Activated CD8-positive, alpha-beta T cell treated with anti-CD3 and anti-CD28 coated beads, Interleukin-2, amount 10 ng/mL, durations not matched to agents 7 days and 5 days (primary cell): Measurements from ENCODE around the gene KCNQ1OT1. TPM values are rescaled to one million over a fixed set of nuclear protein-coding genes. Genes with fewer than 3 reads are reported as not detected.

Experiments
- ATAC-seq: fragments of 150-1000 bp; cut with Tn5 transposase; one replicate; pipeline ENCODE4 v1.10.0; 2021; ENCODE audit warnings: moderate library complexity
- CTCF ChIA-PET: fragments of 350-600 bp; sonication (Branson Sonifier 250); formaldehyde crosslinking; loops from one replicate; lab custom pipeline; 2021; ENCODE audit warnings: antibody characterized with exemption; lab: Charles Lee
- POLR2A ChIA-PET: fragments of 350-600 bp; sonication (Branson Sonifier 250); formaldehyde crosslinking; loops from one replicate; lab custom pipeline; 2021; ENCODE audit warnings: antibody characterized with exemption; lab: Charles Lee
- DNase-seq: peaks from one replicate; pipeline ENCODE4 v3.0.0-alpha.2; 2020
- H3K27ac Mint-ChIP-seq: one replicate; pipeline ENCODE4 v1.8.0; 2021; ENCODE audit warnings: mild to moderate bottlenecking, mixed read lengths
- H3K27me3 Mint-ChIP-seq: one replicate; pipeline ENCODE4 v1.8.0; 2021; ENCODE audit warnings: low read depth, mixed read lengths
- H3K36me3 Mint-ChIP-seq: one replicate; pipeline ENCODE4 v1.8.0; 2021; ENCODE audit warnings: low read depth, mixed read lengths
- H3K4me1 Mint-ChIP-seq: one replicate; pipeline ENCODE4 v1.8.0; 2021; ENCODE audit warnings: low read depth, mixed read lengths
- H3K4me3 Mint-ChIP-seq: one replicate; pipeline ENCODE4 v1.8.0; 2021; ENCODE audit warnings: mild to moderate bottlenecking, mixed read lengths
- H3K9me3 Mint-ChIP-seq: one replicate; pipeline ENCODE4 v1.8.0; 2022; ENCODE audit warnings: mixed read lengths; ENCODE audit not compliant: insufficient read depth
- total RNA-seq, 2 experiments: library from RNA; stranded (reverse); gene quantifications; one replicate each; pipeline ENCODE4 v1.2.3, GENCODE V29; 2021

KCNQ1OT1 gene
- total RNA-seq, 2 experiments from 2014 or later: 0.24 to 0.26 TPM

DNA sequence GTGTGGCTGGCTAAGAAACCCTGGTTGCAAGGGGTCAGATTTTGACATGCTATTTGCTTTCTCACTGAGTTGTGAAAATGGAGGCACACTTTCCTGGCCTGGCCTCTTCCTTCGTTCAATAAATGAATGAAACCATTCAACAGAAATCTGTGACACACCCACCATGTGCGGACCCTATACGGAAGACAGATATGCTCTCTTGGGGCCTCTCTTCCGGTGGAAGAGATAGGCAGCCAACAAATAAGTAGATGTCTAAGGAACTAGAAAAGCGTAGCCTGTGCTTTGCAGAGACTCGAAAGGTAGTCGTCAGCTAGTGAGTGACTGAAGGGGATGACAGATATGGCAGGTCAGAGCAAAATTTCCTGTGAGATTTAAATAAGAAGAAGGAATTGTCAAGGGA is 5.3 kb downstream of the KCNQ1OT1 start:
- H3K4me1 Mint-ChIP-seq: peaks cover 15% of the 10 kb centered on the region
- CTCF ChIA-PET: no interaction called here
- ATAC-seq (no peak), DNase-seq (no peak)
- no peak overlapping the region for H3K4me3 Mint-ChIP-seq
- no peak overlapping the region for H3K27ac Mint-ChIP-seq
- peaks cover 2% of the 10 kb centered on the region for H3K36me3 Mint-ChIP-seq
- POLR2A ChIA-PET: no interaction called here
- H3K9me3 Mint-ChIP-seq: no peaks in the 10 kb centered on the region
- no peaks in the 10 kb centered on the region for H3K27me3 Mint-ChIP-seq

DNA sequence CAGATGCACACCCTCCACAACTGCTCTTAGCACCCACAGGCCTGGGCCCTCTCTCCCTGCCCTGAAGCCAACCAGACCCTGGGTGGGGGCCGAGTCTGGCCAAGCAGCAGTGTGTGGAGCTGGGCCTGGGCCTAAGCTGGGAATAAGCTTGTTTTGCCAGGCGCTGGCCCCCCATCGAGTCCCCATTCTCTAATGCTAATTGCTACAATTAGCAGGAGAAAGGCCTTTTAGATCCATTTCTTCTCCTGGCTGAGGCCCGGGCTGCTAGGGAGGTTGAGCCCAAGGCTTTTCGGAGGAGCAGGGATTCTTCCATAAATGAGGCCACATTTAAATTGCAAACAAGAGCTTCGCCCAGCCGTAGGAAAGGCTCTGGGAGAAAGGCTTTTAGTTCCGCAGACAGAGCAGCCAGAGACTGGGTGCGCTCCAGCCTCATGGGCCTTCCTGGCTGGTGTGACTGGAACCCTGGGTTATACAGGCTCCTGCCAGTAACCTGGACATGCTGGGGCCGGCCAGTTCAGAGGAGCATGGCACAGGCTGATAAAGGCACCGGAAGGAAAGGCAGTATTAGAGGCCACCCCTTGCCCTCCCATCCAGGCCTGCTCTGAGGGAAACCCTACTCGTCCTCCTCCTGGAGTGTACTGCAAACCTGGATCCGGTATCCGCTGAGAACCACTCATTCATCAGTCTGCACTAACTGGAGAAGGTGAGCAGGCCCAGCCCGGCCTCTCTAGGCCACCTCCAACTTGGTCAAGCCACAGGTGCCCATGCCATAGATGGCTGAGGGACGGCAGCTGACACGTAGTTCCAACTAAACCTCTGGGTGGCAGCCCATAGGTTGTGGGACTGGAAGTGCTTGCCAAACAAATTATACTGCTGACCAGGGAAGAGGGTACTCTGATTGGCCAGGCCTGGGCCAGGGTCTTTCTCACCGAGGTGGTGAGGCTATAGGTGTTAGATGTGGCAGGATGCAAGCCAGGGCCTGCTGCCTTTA is 6.2 kb downstream of the KCNQ1OT1 start:
- Mint-ChIP-seq H3K27me3 (no peaks in the 10 kb centered on the region), H3K27ac (no peak overlapping the region), H3K4me3 (no peak overlapping the region), H3K36me3 (no peaks in the 10 kb centered on the region), H3K4me1 (peaks cover 10% of the 10 kb centered on the region), H3K9me3 (no peaks in the 10 kb centered on the region)
- no peak for ATAC-seq
- ChIA-PET CTCF (no interaction called here), POLR2A (no interaction called here)
- DNase-seq: no peak

DNA sequence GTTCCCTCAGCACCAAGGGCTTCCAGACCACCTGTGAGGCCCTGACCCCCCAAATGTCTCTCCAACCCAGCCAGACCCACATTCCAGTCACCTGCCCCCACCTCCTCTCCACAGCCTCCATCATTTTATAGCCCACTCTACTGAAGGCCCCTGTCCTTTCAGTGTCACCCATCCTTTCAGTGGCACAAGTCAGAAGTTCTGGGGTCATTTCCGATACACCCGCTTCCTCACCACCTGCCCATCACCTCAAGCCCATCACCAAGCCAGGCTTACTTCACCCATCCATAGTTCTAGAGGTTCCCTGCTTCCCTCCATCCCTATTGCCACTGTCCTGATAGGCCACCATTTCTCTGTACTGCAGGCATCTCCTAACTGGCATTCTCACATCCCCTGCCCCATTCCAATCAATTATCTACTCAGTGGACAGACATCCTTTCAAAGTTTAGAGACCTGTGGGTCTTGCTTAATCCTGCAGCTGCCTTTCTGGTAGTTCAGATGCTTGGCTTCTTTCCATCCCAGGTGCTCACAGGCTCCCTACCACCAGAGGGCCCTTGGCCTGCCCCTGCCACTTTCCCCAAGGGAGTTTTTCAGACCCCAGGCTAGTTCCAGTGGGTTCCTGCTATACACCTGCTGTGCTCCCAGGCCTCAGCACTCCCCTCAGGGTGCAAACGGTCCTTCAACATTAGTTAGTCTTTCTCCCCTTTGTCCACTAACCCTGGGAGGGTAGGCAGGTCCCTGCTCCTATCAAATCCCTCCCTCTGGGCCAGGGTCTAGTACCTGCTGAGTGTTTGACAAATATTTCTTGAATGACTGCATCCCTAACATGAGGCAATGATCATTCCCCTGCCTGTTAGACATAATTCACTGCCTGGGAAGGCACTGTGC is 7.6 kb downstream of the KCNQ1OT1 start:
- ChIA-PET POLR2A (no interaction called here), CTCF (no interaction called here)
- Mint-ChIP-seq H3K27me3 (no peaks in the 10 kb centered on the region), H3K4me1 (peaks cover 6% of the 10 kb centered on the region), H3K4me3 (no peak overlapping the region), H3K36me3 (no peaks in the 10 kb centered on the region), H3K27ac (no peak overlapping the region), H3K9me3 (no peaks in the 10 kb centered on the region)
- DNase-seq (no peak), ATAC-seq (no peak)

GRCh38 chr11:2691355-2691761 is 8.4 kb downstream of the KCNQ1OT1 start:
- H3K27ac Mint-ChIP-seq: no peak overlapping the region
- ATAC-seq (no peak), DNase-seq (no peak)
- no peaks in the 10 kb centered on the region for H3K27me3 Mint-ChIP-seq
- no peaks in the 10 kb centered on the region for H3K36me3 Mint-ChIP-seq
- peaks cover 6% of the 10 kb centered on the region for H3K4me1 Mint-ChIP-seq
- ChIA-PET CTCF (no interaction called here), POLR2A (interaction anchor here (0.9 kb wide), 1 partner anchor 23 kb away, joined by 3 read pairs; no protein-coding TSS in a partner anchor)
- H3K9me3 Mint-ChIP-seq: no peaks in the 10 kb centered on the region
- no peak overlapping the region for H3K4me3 Mint-ChIP-seq

DNA sequence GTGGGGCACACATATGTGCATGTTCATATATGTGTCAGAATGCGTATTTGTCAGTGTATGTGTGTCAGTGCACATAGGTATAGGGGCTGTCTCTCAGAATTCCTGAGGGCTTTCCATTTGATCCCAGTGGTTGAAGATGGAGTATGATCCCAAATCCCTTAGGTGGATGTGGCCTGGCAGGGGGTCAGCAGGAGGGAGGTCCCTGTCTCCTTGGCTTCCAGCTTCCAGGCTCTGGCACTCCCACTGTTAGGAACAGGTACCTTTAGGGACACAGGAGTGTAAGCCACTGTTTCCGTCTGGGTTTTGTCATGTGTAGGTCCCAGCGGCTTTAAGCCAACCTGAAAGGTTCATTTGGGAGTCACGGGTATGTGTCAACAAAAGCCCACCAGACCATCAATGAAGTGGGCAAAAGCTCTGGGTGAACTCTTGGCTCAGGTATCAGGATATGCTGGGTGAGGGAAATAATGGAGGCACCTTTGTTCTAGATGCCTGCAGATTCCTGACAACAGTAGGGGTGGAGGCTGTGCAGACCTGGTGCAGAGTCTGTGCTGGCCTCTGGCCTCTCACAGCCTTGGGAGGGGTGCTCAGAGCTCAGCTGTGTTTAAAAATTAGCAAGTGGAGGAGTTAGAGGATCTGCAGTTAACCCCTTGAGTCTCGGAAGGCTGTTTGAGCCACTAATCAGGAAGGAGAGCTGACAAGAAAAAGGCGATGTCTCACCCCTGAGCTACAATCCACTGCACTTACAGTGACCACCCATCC is 9.0 kb downstream of the KCNQ1OT1 start:
- ATAC-seq (no peak), DNase-seq (no peak)
- ChIA-PET CTCF (no interaction called here), POLR2A (interaction anchor here (0.9 kb wide), 1 partner anchor 24 kb away, joined by 3 read pairs; no protein-coding TSS in a partner anchor)
- H3K4me3 Mint-ChIP-seq: no peak overlapping the region
- no peaks in the 10 kb centered on the region for H3K9me3 Mint-ChIP-seq
- no peaks in the 10 kb centered on the region for H3K27me3 Mint-ChIP-seq
- no peak overlapping the region for H3K27ac Mint-ChIP-seq
- H3K36me3 Mint-ChIP-seq: no peaks in the 10 kb centered on the region
- peaks cover 6% of the 10 kb centered on the region for H3K4me1 Mint-ChIP-seq

DNA sequence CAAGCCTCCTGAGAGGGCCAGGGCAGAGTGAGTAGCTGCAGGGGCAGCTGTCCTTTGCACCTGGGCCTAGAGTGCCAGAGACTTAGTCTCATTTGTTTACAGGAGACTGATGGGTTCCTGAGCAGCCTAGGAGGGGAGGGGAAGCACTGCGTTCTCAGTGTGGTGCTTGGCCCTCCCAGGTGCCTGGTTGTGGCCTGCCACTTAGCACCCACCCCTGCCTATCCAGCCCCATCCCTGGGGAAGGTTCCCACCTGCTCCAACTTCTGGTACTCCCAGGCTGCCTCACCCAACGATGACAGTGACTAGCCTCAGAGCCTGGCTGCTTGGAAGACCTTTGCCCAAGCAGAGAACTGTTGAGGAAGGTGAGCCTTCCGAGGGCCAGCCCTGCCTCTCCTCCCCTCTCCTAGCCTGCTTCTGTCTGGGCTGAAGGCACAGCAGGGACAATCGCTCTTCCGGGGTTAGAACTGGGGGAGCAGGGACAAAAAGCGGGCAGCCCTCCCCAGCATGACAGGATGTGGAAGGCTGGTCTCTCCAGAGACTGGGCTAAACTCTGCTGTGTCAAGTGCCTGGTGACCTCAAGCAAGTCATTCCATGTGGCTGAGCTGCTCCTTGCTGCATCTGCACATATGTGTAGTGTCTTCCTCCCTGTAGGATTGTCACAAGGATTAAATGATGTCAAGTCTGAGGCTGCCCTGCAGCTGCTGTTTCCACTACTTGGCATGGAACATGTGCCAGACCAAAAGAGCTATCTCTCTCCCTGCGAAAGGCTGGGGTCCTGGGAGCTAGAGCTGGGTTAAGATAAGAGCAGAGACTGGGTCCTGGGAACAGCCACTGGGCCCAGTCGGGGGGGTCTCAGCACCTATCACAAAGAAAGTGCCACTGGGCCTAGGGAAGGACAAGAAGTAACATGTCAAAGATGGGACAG is 9.9 kb downstream of the KCNQ1OT1 start:
- ATAC-seq (no peak), DNase-seq (no peak)
- no peak overlapping the region for H3K4me3 Mint-ChIP-seq
- H3K27ac Mint-ChIP-seq: peak overlapping the region; percentile 11
- POLR2A ChIA-PET: no interaction called here
- H3K36me3 Mint-ChIP-seq: no peaks in the 10 kb centered on the region
- no peaks in the 10 kb centered on the region for H3K9me3 Mint-ChIP-seq
- peaks cover 6% of the 10 kb centered on the region for H3K4me1 Mint-ChIP-seq
- CTCF ChIA-PET: no interaction called here
- H3K27me3 Mint-ChIP-seq: no peaks in the 10 kb centered on the region

DNA sequence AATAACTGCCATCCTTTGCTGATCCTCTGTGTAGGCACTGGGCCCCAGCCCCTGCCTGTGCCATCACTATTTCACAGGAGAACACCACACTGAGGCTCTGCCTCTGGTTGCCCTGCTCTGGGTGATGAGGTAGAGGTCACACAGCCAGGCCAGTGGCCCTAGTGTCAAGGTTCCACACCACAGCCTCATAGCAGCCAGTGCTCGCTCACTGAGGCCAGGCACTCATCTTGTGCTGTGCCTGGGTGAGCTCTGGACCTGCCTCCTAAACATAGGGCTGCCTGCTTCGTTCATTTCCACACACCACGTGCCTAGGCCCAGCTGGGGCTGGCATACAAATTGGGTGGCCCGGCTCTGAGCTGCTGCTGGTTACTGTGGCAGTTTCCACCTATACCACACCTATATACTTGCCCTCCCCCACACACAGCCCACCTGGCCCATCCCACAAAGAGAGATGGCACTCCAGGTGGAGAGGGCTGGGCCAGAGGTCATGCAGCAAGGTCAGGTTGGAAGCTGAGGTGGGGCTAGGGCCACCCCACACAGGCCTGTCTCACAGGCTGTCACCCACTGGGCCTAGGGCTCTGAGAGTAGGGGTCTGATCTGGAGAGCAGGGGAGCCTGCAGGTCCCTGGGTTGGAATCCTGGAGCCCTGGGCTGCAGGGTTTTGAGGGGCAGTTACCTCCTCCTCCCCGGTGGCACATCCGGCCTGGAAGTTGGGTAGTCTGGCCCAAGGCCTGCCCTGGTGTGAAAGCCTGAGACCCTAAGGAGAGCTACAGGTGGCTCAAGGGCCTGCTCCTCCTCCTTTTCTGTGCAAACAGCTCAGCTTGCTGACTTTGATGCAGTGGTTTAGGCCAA is 11.2 kb downstream of the KCNQ1OT1 start:
- Mint-ChIP-seq H3K4me1 (no peaks in the 10 kb centered on the region), H3K4me3 (no peak overlapping the region), H3K36me3 (no peaks in the 10 kb centered on the region), H3K9me3 (no peaks in the 10 kb centered on the region), H3K27me3 (no peaks in the 10 kb centered on the region), H3K27ac (no peak overlapping the region)
- ATAC-seq (no peak), DNase-seq (no peak)
- POLR2A ChIA-PET: no interaction called here
- CTCF ChIA-PET: no interaction called here

- DNase-seq (no peak), ATAC-seq (no peak)
- H3K9me3 Mint-ChIP-seq: no peaks in the 10 kb centered on the region
- H3K27ac Mint-ChIP-seq: no peak overlapping the region
- no peak overlapping the region for H3K4me3 Mint-ChIP-seq
- POLR2A ChIA-PET: no interaction called here
- H3K4me1 Mint-ChIP-seq: no peaks in the 10 kb centered on the region
- CTCF ChIA-PET: no interaction called here
- H3K27me3 Mint-ChIP-seq: no peaks in the 10 kb centered on the region
- no peaks in the 10 kb centered on the region for H3K36me3 Mint-ChIP-seq
Observed at GRCh38 chr11:2687782-2688191, 12.0 kb downstream of the KCNQ1OT1 start.

- H3K27ac Mint-ChIP-seq: no peak overlapping the region
- no peaks in the 10 kb centered on the region for H3K27me3 Mint-ChIP-seq
- no peaks in the 10 kb centered on the region for H3K36me3 Mint-ChIP-seq
- no peaks in the 10 kb centered on the region for H3K9me3 Mint-ChIP-seq
- POLR2A ChIA-PET: interaction anchor here (0.6 to 1.2 kb wide), 2 partner anchors 11 to 222 kb away, joined by 3 to 4 read pairs; no protein-coding TSS in a partner anchor
- CTCF ChIA-PET: no interaction called here
- H3K4me3 Mint-ChIP-seq: no peak overlapping the region
- DNase-seq (no peak), ATAC-seq (no peak)
- H3K4me1 Mint-ChIP-seq: no peaks in the 10 kb centered on the region
Observed at GRCh38 chr11:2687223-2687530, 12.6 kb downstream of the KCNQ1OT1 start.
